Measurements from ENCODE around the gene CLEC1A.

CLEC1A gene

GRCh38 chr12:10097521-10097920 is 1.3 kb downstream of the CLEC1A start:
- peak; percentile 63 for DNase-seq

- DNase-seq = no peak
Measured at GRCh38 chr12:10095971-10096370, 2.8 kb downstream of the CLEC1A start.

- DNase-seq = no peak
Measured at GRCh38 chr12:10094646-10095395, 4.0 kb downstream of the CLEC1A start.

GRCh38 chr12:10088955-10089900 is 9.6 kb downstream of the CLEC1A start:
- no peak for DNase-seq

GRCh38 chr12:10088031-10088430 is 10.8 kb downstream of the CLEC1A start:
- DNase-seq = no peak

- no peak for DNase-seq
Measured at GRCh38 chr12:10086387-10086786, 12.4 kb downstream of the CLEC1A start.

GRCh38 chr12:10084733-10085132 is 14.1 kb downstream of the CLEC1A start:
- no peak for DNase-seq

GRCh38 chr12:10082117-10082874 is 16.5 kb downstream of the CLEC1A start:
- DNase-seq = no peak

GRCh38 chr12:10075451-10075850 is 23.3 kb downstream of the CLEC1A start:
- DNase-seq = no peak

GRCh38 chr12:10073261-10073660 is 25.5 kb downstream of the CLEC1A start:
- DNase-seq = no peak

- no peak for DNase-seq
Measured at GRCh38 chr12:10072131-10072530, 26.7 kb downstream of the CLEC1A start.

- DNase-seq = no peak
Measured at GRCh38 chr12:10070380-10070779, 28.4 kb downstream of the CLEC1A start.

GRCh38 chr12:10069976-10070375 is 28.8 kb downstream of the CLEC1A start:
- no peak for DNase-seq

- peak; percentile 91 for DNase-seq
Measured at GRCh38 chr12:10069099-10069498, 29.7 kb downstream of the CLEC1A start.

GRCh38 chr12:10068644-10069043 is 30.1 kb downstream of the CLEC1A start:
- DNase-seq = no peak

GRCh38 chr12:10067942-10068341 is 30.8 kb downstream of the CLEC1A start:
- no peak for DNase-seq

GRCh38 chr12:10067264-10067663 is 31.5 kb downstream of the CLEC1A start:
- no peak for DNase-seq

GRCh38 chr12:10065241-10065640 is 33.5 kb downstream of the CLEC1A start:
- no peak for DNase-seq

- DNase-seq = no peak
Measured at GRCh38 chr12:10058387-10058786, 40.4 kb downstream of the CLEC1A start.

GRCh38 chr12:10052193-10052913 is 46.4 kb downstream of the CLEC1A start:
- DNase-seq = no peak

- no peak for DNase-seq
Measured at GRCh38 chr12:10048526-10048925, 50.3 kb downstream of the CLEC1A start.

- DNase-seq = no peak
Measured at GRCh38 chr12:10042167-10042566, 56.6 kb downstream of the CLEC1A start.
